HG03378 (cell line): ENCODE measurements around the gene RCSD1.
"Not testable (repeated sequence)": the region's sequence is repeated elsewhere in the genome, so short reads cannot be mapped to it uniquely, and the experiment has no call there.

Experiments
- ATAC-seq: cut with Tn5 transposase; IDR thresholded peaks from one replicate; pipeline ENCODE4 v1.9.1; 2021; ENCODE audit warnings: mild to moderate bottlenecking, moderate library complexity; ENCODE audit not compliant: unreplicated experiment

Gene RCSD1

DNA sequence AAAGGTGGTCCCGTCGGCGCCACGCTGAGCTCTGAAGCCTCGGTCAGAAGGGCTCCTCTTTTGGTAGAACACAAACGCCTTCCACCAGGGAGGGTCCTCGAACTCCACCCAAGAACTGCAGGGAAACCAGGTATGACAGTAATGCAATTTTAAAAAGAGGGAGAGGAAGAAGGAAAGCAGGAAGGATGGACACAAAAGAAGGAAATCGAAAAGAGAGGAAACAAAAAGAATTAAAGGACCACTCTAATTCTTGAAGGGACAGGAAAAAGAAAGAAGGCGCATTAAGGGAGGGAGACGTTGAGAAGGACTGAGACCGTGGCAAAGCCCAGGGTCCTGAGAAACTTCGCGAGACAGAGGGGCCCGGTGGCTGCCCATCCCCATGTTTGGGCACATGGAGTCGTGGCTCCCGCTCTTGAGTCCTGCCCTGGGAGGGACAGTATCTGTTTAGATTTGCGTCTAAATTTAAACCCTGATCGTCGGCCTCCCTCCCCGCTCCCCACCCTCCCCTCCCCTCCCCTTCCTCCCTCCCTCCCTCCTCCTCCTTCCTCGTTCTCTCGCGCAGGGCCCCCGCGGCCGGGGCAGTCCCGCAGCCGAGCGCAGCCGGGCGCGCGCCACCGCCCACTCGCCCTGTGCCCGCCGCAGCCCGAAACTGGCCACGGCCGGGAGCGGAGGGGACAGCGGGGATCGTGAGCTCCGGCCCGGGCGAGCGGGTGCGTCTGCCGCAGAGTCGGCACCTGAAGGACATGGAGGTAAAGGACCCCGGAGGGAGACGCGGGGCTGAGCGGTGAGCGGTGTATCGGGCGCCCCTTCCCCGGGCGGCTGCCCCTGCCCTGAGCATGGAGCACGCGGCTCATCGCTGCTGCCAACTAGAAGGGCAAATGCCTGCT, at the start of gene RCSD1:
Gene RCSD1 (plus strand): TSS at position 552 of the 887 bp plus-strand sequence. CDS start 192 bp downstream, at position 744.
- ATAC-seq = no peak

- no peak for ATAC-seq
These were observed 48.0 kb upstream of the RCSD1 start for GRCh38 chr1:167582064-167582463.

DNA sequence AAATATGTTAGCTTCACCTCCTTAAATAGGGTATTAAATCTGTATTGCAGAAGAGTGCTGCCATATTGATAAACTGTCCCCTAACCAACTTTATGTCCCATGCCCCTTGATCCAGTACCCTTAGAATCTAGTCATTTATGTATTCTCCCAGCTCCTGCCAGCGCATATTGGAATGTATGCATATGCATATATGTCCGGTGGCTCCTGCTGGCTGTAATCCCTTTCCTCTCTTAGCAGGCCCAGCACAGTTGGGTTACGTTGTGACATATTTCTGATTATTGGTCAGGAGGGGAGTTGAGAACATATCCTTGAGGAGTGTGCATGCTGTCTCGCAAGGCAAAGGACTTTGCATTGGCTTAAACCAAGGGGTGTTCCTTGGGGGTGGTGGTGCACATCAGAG, 47.3 kb upstream of the RCSD1 start:
- ATAC-seq = no peak

DNA sequence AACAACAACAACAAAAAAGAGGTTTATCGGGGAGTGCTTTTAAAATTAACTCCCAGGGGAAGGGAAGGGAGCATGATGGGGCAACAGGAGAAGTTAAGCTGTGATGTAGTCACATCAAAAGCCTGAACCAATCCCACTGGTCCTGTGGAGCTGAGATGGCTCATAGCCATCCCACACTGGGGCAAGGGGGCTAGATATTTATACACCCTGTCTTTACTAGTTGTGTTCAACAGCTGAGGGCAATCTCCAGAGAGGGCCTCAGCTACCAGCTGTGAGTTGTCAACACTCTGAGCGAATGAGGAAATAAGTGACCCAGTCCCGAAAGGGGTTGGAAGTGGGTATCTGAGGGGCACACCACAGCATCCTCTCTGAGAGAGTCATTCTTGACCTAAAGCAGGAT, 45.5 kb upstream of the RCSD1 start:
- no peak for ATAC-seq

DNA sequence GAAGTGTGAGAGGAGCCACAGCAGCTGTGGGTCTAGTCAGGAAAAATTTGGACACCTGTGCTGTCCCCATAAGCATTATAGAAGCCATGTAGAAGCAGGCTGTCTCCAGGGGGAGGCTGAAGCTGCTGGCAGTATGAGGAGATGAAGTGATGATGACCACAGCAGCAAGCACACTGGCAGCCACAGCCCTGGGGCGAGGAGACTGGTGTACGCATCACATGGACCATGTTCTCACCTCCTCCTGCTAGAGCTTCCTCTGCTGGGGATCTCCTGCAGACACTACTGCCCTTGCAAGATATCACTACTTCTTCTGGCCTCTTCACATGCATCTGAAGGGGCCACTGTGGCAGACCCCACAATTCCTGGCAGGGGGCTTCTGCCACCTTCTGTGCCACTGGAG, 42.7 kb upstream of the RCSD1 start:
- no peak for ATAC-seq

- no peak for ATAC-seq
These were observed 42.2 kb upstream of the RCSD1 start for GRCh38 chr1:167587872-167588271.

GRCh38 chr1:167588361-167588760, 41.7 kb upstream of the RCSD1 start:
- ATAC-seq = no peak

- no peak for ATAC-seq
These were observed 37.6 kb upstream of the RCSD1 start for GRCh38 chr1:167592475-167592874.

DNA sequence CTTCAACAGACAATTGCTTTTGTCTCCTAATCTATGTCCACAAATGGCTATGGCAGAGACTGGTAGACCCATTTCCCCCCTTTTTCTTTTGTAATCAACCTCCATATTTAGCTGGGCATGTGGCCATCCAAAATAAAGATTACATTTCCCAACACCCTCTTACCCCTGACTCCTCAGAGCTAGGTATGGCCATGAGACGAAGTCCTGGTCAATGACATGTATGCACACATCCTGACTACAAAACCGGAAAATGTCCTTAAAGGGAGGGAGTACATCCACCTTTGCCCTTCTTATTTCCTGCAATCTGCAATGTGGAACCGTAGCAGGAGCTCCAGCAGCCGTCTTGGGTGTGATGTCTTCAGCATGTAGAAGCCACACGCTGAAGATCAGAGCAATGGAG, 36.2 kb upstream of the RCSD1 start:
- no peak for ATAC-seq

DNA sequence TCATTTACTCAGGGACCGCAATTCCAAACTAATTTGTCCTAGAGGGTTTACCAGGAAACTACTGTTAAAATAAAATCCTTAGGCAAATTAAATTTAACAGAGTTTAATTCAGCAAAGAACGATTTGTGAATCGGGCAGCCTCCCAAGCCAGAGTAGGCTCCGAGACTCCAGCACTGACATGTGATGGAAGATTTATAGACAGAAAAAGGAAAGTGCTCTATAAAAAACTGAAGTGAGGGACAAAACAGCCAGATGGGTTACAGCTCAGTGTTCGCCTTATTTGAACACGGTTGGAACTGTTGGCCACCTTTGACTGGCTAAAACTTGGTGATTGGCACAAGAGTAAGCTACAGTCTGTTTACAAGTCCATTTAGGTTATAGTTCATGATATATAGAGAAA, 35.2 kb upstream of the RCSD1 start:
- ATAC-seq = no peak

- ATAC-seq = peak; percentile 70
These were observed 30.0 kb upstream of the RCSD1 start for GRCh38 chr1:167599957-167600581.

GRCh38 chr1:167601442-167602383, 28.3 kb upstream of the RCSD1 start:
- peak; percentile 35 for ATAC-seq

DNA sequence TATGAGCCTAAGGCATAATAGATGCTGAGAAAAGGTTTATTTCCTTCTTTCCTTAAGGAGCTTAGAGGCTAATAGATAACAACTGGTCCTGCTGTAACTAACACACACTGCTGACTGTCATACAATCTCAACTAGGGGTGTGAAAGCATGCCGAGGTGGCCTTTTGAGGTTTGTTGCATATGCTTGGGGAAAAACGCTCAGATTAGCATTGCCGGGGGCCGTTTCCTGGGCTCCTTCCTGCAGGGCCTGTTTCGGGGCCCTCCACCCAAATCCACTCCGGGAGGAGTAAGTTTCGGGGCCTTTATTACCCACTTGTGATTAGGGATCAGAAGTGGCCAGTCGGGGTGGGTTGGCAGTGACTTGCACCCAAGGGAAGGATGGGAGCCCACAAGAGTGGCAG, 27.2 kb upstream of the RCSD1 start:
- no peak for ATAC-seq

DNA sequence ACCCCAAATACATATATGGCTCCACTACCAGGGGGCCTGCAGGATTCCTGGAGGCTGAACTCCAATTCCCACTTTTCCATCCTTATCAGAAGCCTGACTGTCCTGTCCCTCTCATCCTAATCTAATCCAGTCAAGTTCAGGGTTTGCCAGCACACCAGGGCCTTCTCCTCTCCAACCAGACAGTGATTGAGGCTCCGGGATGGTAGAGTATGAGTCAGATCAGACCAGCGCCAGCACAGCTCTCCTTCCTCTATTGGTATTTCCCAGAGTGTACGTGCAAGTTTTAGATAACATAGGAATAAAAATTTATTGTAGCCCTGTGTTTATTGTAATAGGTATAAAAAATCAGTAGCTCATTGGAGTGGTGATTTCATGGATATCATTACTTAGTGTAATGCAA, 24.5 kb upstream of the RCSD1 start:
- no peak for ATAC-seq

DNA sequence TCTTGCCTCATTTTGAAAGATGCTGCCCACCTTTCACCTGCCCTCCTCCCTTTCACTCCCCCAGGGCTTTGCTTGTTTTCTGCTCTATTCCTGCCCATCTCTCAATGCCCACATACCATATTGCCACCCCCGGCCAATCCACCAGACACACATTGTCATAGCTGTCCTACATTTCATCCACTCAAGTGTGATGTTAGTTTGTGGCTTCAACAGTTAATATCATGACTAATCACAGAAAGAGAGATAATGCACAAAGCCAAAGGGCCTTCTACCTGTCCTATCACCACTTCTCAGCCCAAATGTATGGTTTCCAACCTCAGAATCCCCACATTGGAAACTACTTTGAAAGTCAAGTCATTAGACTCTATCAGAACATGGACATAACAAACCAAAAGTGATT, 18.0 kb upstream of the RCSD1 start:
- ATAC-seq = no peak

GRCh38 chr1:167612587-167613385, 17.2 kb upstream of the RCSD1 start:
- no peak for ATAC-seq

GRCh38 chr1:167613984-167614383, 16.0 kb upstream of the RCSD1 start:
- ATAC-seq = not testable (repeated sequence)

DNA sequence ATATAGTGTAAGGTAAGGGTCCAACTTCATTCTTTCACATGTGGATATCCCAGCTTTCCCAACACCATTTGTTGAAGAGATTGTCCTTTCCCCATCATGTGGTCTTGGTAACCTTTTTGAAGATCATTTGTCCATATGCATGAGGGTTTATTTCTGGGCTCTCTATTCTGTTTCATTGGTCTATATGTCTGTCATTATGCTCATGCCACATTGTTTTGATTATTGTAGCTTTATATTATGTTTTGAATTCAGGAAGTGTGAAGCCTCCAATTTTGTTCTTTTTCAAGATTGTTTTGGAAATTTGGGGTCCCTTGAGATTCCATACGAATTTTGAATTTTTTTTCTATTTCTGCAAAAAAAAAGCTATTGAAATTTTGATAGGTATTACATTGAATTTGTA, 15.2 kb upstream of the RCSD1 start:
- no peak for ATAC-seq

DNA sequence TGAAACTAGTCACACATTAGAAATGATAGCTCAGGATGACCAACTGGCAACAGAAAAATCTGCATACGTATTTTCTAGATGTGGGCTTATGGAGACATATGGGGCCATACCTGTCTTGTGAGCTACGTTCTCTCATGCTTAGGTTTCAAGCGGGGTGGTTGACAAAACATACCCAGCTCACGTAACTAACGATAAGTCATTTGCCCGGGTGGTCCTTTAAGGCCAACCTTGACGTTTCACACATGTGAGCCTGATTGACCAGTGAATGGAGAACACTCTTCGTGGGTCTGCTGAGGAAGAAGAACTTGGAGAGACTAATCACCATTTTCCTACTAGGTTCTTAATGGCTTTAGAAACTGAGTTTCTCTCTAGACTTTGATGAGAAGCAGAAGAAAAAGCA, 13.5 kb upstream of the RCSD1 start:
- no peak for ATAC-seq
